SJSA1 (cell line): Measurements from ENCODE around the gene CD209. TPM values are rescaled to one million over a fixed set of nuclear protein-coding genes. Genes with fewer than 3 reads are reported as not detected.

Experiments used
- total RNA-seq: library from RNA; depleted of rRNA; stranded (reverse); fragments of >200 nt; shearing (Covaris generic); gene quantifications from 2 replicates; pipeline ENCODE4 v1.2.3, GENCODE V29; 2014; rRNA removed

CD209 gene
- total RNA-seq, 1 experiment from 2014 or later, result not detected

Other genes starting within 250 kb of the CD209 start
- gene ZNF358, start 231.4 kb downstream of the CD209 start, total RNA-seq, result 31.4 and 33.7 TPM in 2 replicates
- 2.9 and 5.5 TPM in 2 replicates for gene MCOLN1, start 224.9 kb downstream of the CD209 start, total RNA-seq
- 41.6 and 47.5 TPM in 2 replicates for gene PNPLA6, start 211.8 kb downstream of the CD209 start, total RNA-seq
- not detected in 2 replicates for gene CAMSAP3, start 151.7 kb downstream of the CD209 start, total RNA-seq
- gene XAB2, start 118.0 kb downstream of the CD209 start, total RNA-seq, result 32.0 and 35.0 TPM in 2 replicates
- gene PET100, start 117.7 kb downstream of the CD209 start, total RNA-seq, result 32.5 and 68.2 TPM in 2 replicates
- gene PCP2, start 113.8 kb downstream of the CD209 start, total RNA-seq, result not detected in 2 replicates
- gene STXBP2, start 110.4 kb downstream of the CD209 start, total RNA-seq, result 0.13 TPM in 1 of 2 replicates, not detected in the other
- not detected in 2 replicates for gene RETN, start 78.5 kb downstream of the CD209 start, total RNA-seq
- not detected in 2 replicates for gene MCEMP1, start 70.4 kb downstream of the CD209 start, total RNA-seq
- gene TRAPPC5, start 66.7 kb downstream of the CD209 start, total RNA-seq, result 129 and 131 TPM in 2 replicates
- gene FCER2, start 45.4 kb downstream of the CD209 start, total RNA-seq, result not detected in 2 replicates
- not detected in 2 replicates for gene CLEC4G, start 15.4 kb downstream of the CD209 start, total RNA-seq
- not detected in 2 replicates for gene CLEC4M, start 15.7 kb upstream of the CD209 start, total RNA-seq
- 15.6 and 16.3 TPM in 2 replicates for gene EVI5L, start 82.7 kb upstream of the CD209 start, total RNA-seq
- gene PRR36, start 126.9 kb upstream of the CD209 start, total RNA-seq, result not detected in 2 replicates
- gene LRRC8E, start 141.0 kb upstream of the CD209 start, total RNA-seq, result 1.9 and 2.1 TPM in 2 replicates
- 3.2 and 9.7 TPM in 2 replicates for gene MAP2K7, start 156.3 kb upstream of the CD209 start, total RNA-seq
- not detected in 2 replicates for gene TGFBR3L, start 167.3 kb upstream of the CD209 start, total RNA-seq
- gene SNAPC2, start 172.8 kb upstream of the CD209 start, total RNA-seq, result 26.6 and 27.8 TPM in 2 replicates
- not detected in 2 replicates for gene CTXN1, start 178.6 kb upstream of the CD209 start, total RNA-seq
- 49.6 and 65.3 TPM in 2 replicates for gene TIMM44, start 196.1 kb upstream of the CD209 start, total RNA-seq